Loucy (cell line): ENCODE measurements around the gene CHRNA5.
"Not testable (repeated sequence)": the region's sequence is repeated elsewhere in the genome, so short reads cannot be mapped to it uniquely, and the experiment has no call there.

Experiments
- CTCF ChIP-seq: fragments of 200-600 bp; sonication (generic); conservative IDR thresholded peaks from 2 replicates; pipeline ENCODE4 v1.5.1; 2014; ENCODE audit warnings: mild to moderate bottlenecking, antibody characterized with exemption, low read length
- EZH2phosphoT487 ChIP-seq: fragments of 200-600 bp; IDR thresholded peaks from 2 replicates; pipeline ENCODE4 v1.6.1; 2018; ENCODE audit warnings: antibody characterized with exemption, mild to moderate bottlenecking, moderate library complexity, borderline replicate concordance

DNA sequence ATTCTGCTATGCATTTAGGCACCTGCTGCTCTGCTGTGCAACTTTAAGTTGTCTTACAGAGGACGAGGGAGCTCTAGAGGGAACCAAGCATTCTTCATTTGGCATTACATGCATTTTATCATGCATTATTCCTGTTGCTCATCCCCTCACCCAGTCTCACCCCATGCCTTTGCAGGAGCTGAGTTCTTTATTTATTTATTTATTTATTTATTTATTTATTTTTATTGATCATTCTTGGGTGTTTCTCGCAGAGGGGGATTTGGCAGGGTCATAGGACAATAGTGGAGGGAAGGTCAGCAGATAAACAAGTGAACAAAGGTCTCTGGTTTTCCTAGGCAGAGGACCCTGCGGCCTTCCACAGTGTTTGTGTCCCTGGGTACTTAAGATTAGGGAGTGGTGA lies 45.3 kb upstream of the CHRNA5 start:
- not testable (repeated sequence) for TF ChIP-seq CTCF, EZH2phosphoT487
